HG03442 (cell line): ENCODE results near the gene VPS54.
A peak's percentile ranks its signal among the peaks of the same experiment; 100 is the strongest.

ENCODE experiments used
- ATAC-seq: cut with Tn5 transposase; IDR thresholded peaks from one replicate; pipeline ENCODE4 v1.9.1; 2021; ENCODE audit warnings: mild to moderate bottlenecking, moderate library complexity; ENCODE audit not compliant: unreplicated experiment

VPS54 gene, protein sequence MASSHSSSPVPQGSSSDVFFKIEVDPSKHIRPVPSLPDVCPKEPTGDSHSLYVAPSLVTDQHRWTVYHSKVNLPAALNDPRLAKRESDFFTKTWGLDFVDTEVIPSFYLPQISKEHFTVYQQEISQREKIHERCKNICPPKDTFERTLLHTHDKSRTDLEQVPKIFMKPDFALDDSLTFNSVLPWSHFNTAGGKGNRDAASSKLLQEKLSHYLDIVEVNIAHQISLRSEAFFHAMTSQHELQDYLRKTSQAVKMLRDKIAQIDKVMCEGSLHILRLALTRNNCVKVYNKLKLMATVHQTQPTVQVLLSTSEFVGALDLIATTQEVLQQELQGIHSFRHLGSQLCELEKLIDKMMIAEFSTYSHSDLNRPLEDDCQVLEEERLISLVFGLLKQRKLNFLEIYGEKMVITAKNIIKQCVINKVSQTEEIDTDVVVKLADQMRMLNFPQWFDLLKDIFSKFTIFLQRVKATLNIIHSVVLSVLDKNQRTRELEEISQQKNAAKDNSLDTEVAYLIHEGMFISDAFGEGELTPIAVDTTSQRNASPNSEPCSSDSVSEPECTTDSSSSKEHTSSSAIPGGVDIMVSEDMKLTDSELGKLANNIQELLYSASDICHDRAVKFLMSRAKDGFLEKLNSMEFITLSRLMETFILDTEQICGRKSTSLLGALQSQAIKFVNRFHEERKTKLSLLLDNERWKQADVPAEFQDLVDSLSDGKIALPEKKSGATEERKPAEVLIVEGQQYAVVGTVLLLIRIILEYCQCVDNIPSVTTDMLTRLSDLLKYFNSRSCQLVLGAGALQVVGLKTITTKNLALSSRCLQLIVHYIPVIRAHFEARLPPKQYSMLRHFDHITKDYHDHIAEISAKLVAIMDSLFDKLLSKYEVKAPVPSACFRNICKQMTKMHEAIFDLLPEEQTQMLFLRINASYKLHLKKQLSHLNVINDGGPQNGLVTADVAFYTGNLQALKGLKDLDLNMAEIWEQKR

GRCh38 chr2:64019083-64019974 is at the start of gene VPS54:
TSS of gene VPS54 (minus strand) at chr2:64019428. CDS start at chr2:63983999, 35,429 bp downstream.
- ATAC-seq = peak; percentile 56

DNA sequence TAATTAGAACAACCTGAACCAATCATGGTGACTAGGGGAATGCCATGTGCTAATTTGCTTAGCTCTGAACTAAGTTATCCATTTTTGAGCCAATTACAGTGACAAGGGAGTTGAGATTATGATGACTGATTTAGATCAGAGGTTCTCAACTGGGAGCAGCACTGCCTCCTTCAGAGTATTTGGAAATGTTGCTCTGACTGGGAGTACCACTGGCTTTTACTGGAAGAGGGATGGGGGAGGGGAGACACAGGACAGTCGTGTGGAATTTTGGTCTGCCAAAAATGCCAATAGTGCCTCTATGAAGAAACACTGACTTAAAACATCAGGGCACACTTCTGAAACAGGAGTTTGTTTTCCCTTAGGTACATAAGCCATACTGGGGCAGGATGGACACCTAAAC is 48.1 kb upstream of the VPS54 start:
- no peak for ATAC-seq

GRCh38 chr2:64065516-64065915 is 46.3 kb upstream of the VPS54 start:
- ATAC-seq = no peak

DNA sequence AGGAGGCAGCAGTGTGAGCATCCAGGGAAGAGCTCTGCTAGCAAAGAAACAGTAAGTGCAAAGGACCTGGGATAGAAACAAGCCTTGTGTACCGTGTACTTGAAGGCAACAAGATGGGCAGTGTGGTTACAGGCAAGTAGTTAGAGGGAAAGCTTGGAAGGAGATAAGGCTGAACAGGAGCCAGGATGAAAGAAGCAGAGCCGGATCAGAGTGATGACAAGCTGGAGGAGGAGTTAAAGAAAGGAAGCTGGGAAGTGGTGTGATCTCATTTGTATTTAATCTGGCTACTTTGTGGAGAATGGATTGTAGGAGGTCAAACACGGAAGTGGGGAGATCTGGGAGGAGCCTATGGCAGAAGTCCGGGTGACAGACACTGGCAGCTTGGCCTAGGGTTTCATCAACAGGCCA is 44.7 kb upstream of the VPS54 start:
- ATAC-seq = no peak

DNA sequence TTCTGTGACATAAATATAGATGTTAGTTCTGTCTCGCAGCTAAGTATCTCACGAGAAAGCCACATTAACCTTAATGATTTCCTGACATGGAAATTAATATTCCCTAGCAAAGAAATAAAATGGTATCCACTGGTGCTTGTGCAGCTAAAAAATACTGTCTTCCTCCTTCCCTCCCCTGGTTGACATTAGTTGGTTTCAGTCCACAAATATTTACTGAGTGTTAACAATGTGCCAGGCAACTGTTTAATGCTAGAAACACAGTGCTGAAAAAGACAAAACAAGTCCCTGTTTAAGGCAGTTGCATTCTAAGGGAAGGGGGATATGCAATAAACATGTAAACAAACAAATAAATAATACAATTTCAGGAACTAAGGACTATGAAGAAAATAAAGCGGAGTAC is 44.2 kb upstream of the VPS54 start:
- ATAC-seq = no peak

GRCh38 chr2:64062840-64063239 is 43.6 kb upstream of the VPS54 start:
- peak; percentile 55 for ATAC-seq

DNA sequence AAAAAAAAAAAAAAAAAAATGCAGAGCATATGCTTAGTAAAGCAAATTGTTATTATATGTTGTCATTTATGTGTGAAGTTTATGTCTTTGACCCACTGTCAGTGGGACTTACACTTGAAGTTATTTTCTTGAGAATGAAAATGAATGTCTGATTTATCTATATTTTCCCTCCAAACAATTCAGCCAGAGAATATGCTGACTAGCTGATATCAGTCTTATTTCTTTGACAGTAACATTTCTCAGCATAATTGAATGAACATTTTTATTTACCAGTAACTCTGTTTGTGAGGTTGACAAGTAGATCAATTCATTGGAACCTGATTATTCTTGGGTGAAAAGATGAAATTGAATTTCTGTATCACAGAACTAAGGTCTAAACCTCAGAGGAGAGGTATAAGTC is 40.0 kb upstream of the VPS54 start:
- no peak for ATAC-seq

DNA sequence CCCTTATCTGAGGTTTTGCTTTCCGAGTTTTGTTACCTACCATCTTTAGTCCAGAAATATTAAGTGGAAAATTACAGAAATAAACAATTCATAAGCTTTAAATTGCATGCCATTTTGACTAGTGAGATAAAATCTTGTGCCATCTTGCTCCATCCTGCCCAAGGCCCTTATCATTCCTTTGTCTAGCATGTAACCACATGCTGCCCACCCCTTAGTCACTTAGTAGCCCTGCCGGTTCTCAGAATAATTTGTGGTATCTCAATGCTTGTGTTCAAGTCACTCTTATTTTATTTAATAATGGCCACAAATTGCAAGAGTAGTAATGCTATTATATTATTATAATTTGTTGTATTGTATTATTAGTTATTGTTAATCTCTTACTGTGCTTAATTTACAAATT is 36.8 kb upstream of the VPS54 start:
- no peak for ATAC-seq

DNA sequence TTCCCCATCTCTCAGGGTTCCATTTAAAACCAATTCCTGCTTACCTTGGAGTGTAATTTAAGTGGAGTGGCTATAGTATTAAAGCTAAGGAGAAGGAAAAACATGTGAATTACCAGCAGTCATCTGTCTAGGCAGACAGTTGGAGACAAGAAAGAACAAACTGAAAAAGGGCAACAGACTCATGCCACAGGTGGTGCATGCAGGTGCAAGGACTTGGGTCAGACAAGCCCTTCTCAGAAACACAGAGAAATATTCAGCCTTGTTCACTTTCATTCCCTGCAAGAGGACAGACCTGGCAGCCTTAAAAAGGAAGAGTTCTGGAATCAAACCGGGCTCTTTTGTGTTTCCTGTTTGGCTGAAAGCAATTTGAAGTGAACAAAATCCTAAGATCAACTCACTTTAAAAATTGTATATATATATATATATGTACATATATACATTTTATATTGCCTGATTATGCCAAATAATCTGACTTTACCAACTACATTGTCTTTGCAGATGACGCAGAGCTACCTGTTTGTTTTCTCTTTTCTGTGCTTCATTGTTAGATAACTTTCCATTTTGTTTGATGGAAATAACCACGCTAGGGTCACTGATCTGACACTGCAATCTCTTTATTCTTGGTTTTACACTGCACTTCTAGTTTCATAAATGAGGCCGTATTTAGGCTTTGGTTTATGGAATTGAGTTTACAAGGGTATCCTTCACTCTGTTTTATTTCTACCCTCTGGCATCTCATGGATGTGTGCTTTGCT is 35.1 kb upstream of the VPS54 start:
- ATAC-seq = no peak

DNA sequence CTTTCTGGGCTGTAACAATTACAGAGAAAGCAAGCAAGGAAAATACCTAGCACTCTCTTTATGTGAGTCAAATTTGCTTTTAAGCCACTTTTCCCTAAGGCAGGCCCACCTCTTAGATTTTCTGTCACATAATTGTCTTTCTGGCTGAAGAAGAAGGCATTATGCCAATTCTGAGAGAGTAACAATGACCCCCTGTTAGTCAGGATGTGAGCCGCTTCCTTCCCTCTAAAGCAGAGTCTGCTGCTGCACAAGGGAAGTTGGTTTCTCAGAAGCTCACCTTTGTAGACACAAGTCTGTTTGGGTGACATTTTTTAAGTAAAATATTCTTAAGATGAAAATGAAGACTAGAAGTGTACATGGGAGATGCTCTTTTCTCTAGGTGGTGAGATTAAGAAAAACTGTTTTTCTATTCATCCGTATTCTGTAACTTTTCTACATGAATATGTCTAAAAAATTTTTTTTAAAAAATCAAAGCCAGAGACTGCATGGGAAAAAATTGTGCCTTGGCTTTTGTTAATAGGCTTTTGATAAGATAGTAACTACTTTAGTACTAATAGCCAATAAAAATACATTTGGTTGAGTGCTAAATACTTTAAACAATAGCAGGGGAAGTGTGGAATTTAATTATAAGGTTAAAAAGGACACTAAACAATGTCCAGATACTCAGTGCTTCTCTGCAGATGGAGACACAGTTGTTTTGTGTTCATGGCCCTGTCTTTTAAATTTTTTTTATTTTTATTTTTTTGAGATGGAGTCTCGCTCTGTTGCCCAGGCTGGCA is 33.4 kb upstream of the VPS54 start:
- no peak for ATAC-seq

GRCh38 chr2:64049633-64050220 is 30.5 kb upstream of the VPS54 start:
- peak; percentile 84 for ATAC-seq

DNA sequence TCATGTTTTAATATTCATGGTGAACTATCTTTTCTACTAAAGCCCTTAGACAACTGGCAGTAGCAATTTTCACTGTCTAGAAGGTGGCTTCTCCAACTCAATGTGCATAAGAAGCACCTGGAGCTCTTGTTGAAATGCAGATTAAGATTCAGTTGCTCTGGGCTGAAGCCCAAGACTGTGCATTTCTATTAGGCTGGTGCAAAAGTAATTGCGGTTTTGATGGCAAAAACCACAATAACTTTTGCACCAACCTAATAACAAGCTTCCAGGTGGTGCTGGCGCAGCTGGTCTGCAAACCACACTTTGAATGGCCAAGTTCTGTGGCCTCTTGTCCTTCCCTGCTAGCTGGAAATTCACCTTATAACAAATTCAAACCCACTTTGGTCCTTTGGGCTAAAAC is 26.7 kb upstream of the VPS54 start:
- no peak for ATAC-seq

DNA sequence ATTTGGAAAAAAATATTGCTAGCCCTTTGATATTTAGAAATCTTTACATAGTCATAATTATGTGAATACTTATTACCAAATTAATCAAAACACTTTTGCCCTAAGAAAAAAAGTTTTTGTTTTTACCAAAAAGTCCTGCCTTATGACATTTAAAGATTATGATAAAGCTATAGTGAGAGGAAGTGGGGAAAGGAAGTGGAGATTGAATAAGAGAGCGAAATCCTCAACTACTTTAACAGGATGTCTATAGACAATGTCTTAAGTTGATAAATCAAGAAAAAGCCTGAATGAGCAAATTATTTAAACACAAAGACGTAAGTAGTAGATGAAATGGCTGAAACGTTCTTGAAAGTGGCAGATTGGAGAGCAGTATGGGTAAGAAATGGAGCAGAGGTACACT is 20.9 kb upstream of the VPS54 start:
- no peak for ATAC-seq

DNA sequence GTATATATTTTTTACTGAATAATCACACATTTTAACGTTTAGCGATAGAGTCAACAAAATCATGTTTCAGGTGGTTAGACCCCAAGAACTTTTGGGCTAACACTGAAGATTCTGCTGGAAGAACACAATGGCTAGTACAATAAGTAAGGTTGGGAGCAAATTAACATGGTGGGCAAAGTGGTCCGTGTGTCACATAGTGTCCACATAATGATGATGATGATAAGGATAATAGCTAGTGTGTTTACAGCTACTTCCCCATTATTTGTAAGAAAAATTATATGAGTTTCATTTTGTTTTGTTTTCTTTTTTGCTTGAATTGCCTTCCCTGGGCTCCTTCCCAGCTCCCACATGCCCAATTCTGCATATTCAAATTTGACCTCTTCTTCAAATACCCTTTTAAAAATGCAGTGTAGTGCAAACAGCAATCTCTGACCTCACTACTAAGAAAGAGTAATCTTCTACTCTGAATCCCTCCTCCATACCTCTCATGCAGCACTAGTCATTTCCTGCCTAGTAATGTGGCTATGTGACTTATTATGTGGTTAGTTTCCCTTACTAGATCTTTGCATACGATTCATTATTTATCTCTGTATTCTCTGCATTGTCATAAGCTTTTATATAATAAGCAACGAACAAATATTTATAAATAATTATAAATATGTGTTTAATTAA is 16.9 kb upstream of the VPS54 start:
- ATAC-seq = peak; percentile 96

GRCh38 chr2:64035072-64035942 is 16.1 kb upstream of the VPS54 start:
- no peak for ATAC-seq

DNA sequence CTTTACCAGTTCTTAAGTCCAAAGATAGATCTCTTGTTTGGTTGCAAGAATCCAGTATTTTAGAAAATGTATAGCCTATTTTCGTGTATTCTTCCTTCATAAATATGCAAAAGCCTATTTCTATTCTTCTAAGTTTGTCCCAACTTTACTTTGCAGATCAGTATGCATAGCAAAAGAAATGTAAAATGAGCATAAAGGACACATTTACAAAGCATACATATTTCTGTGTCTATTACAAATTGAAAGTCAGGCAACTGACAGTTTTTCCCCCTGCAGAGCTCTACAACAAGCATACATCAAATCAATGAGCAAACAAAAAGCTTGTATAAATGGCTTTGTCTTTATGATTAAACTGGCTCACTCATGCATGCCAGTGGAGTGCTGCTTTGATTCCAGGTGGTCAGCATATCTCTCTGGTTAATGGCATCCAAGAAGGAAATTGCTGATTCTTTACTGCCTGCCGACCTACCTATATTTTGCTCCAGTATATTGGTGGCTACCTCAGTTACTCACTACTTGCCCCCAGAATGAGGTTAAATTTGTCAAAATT is 10.0 kb upstream of the VPS54 start:
- no peak for ATAC-seq

DNA sequence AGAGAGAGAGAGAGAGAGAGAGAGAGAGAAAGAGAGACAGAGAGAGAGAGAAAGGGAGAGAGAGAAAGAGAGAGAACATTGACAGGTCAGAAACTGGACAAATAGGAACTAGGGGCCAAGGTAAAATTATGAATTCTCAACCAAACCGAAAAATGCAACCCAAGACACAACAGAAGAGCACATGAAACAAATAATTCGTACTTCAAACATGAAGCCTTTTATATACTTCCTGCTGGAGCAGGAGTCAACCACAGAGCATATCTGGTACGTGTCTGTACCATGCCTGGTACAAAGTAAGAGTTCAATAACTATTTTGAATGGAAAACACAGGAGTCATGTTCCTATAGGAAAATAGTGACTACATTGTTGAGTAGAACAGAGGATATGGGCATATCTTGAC is 6.5 kb upstream of the VPS54 start:
- ATAC-seq = no peak
